Measurements from ENCODE around the gene ILF3.

ILF3 gene

DNA sequence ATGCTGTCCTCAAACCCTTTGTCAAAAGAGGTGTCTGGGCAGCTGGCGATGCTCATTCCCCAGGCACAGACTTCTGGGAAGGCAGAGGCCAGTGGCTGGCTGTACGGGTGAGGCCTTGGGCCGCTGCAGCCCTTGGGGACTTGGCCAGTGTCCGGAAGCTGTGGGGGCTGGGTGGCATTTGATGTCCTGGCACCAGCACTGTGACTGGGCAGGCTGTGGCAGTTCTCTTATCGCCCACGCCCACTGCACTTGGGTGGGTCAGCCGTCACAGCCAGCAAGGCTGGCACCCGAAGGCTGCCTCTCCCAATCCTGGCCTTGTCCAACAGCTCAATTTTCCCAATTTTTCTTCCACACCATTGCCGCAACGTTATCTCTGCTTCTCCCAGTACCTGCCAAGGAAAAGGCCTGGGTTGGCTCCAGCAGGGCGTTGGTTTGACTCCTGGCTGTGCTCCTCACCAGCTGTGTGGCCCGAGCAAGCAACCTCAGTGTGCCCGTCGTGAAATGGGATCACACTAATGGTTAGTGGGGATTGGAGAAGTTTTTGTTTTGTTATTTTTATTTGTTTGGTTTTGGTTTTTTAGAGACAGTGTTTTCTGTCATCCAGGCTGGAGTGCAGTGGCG lies 41.5 kb upstream of the ILF3 start:
- Histone ChIP-seq H3K79me2 (ENCODE audit: insufficient read depth, low read length) (peaks cover 15% of the 10 kb centered on the region), H3K4me2 (ENCODE audit: low read depth, low read length, poor library complexity, severe bottlenecking) (no peak overlapping the region), H3K36me3 (ENCODE audit: low read length) (no peaks in the 10 kb centered on the region), H3K9me2 (replicated peaks; ENCODE audit: insufficient read depth, low read length) (no peaks in the 10 kb centered on the region), H3K27ac (ENCODE audit: low read depth, low read length) (no peak overlapping the region), H2AFZ (ENCODE audit: low read depth, low read length, severe bottlenecking) (no peak overlapping the region), H3K9me3 (ENCODE audit: insufficient read depth, low read length) (no peaks in the 10 kb centered on the region), H3F3A (ENCODE audit: insufficient read depth) (no peaks in the 10 kb centered on the region), H3K27me3 (ENCODE audit: low read length) (no peaks in the 10 kb centered on the region), H4K20me1 (ENCODE audit: low read depth, low read length) (no peaks in the 10 kb centered on the region), H3K9ac (ENCODE audit: low read length) (no peak overlapping the region), H3K4me3 (ENCODE audit: insufficient read depth, low read length, poor library complexity, severe bottlenecking) (no peak overlapping the region)
- TF ChIP-seq, protein P1, sequence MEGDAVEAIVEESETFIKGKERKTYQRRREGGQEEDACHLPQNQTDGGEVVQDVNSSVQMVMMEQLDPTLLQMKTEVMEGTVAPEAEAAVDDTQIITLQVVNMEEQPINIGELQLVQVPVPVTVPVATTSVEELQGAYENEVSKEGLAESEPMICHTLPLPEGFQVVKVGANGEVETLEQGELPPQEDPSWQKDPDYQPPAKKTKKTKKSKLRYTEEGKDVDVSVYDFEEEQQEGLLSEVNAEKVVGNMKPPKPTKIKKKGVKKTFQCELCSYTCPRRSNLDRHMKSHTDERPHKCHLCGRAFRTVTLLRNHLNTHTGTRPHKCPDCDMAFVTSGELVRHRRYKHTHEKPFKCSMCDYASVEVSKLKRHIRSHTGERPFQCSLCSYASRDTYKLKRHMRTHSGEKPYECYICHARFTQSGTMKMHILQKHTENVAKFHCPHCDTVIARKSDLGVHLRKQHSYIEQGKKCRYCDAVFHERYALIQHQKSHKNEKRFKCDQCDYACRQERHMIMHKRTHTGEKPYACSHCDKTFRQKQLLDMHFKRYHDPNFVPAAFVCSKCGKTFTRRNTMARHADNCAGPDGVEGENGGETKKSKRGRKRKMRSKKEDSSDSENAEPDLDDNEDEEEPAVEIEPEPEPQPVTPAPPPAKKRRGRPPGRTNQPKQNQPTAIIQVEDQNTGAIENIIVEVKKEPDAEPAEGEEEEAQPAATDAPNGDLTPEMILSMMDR (IDR thresholded peaks at IDR 0.05; ENCODE audit: insufficient read depth, low read length, poor library complexity, severe bottlenecking) = no peak

- no peaks in the 10 kb centered on the region for H3F3A ChIP-seq (ENCODE audit: insufficient read depth)
- H3K4me2 ChIP-seq (ENCODE audit: low read depth, low read length, poor library complexity, severe bottlenecking) = no peak overlapping the region
- no peaks in the 10 kb centered on the region for H3K9me3 ChIP-seq (ENCODE audit: insufficient read depth, low read length)
- no peak overlapping the region for H3K27ac ChIP-seq (ENCODE audit: low read depth, low read length)
- no peaks in the 10 kb centered on the region for H3K27me3 ChIP-seq (ENCODE audit: low read length)
- no peaks in the 10 kb centered on the region for H3K9me2 ChIP-seq (replicated peaks; ENCODE audit: insufficient read depth, low read length)
- TF ChIP-seq, protein P1 (IDR thresholded peaks at IDR 0.05; ENCODE audit: insufficient read depth, low read length, poor library complexity, severe bottlenecking) = no peak
- no peak for TF ChIP-seq EZH2phosphoT487 (conservative IDR thresholded peaks at IDR 0.05; ENCODE audit: low read length)
- H3K4me3 ChIP-seq (ENCODE audit: insufficient read depth, low read length, poor library complexity, severe bottlenecking) = no peak overlapping the region
- peaks cover 6% of the 10 kb centered on the region for H3K79me2 ChIP-seq (ENCODE audit: insufficient read depth, low read length)
- H3K9ac ChIP-seq (ENCODE audit: low read length) = no peak overlapping the region
- no peaks in the 10 kb centered on the region for H4K20me1 ChIP-seq (ENCODE audit: low read depth, low read length)
- H3K36me3 ChIP-seq (ENCODE audit: low read length) = no peaks in the 10 kb centered on the region
- no peak overlapping the region for H2AFZ ChIP-seq (ENCODE audit: low read depth, low read length, severe bottlenecking)
These were observed 38.6 kb upstream of the ILF3 start for GRCh38 chr19:10615429-10616023.

DNA sequence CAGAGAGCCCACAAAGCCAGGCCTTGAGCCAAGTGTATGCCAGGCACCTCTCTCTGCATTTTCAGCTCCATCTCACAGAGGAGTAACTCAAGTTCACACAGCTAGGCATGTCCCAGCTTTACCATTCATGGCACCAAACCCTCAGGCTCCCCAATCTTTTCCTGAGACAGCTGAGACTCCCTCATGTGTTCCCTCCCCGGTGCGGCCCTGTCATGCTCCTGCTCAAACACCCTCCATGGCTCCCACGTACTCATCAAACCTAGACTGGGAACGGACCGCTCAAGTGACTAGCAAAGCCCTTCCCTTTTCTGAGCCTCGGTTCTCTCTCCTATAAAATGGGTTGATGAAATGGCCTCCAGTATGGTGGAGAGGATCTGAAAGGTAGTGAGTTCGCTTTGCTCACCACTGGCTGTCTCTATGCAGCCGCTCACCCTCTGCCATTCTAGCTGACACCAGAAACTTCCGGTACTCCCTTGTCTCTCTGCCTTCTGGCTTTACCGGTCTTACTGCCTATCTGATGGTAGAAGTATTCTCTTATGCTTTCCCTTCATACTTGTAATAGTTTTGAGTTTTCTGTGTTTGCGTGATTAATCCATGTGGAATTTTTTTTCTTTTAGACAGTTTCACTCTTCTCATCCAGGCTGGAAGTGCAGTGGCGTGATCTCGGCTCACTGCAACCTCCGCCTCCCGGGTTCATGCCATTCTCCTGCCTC lies 36.6 kb upstream of the ILF3 start:
- no peak overlapping the region for H3K4me3 ChIP-seq (ENCODE audit: insufficient read depth, low read length, poor library complexity, severe bottlenecking)
- no peaks in the 10 kb centered on the region for H3K9me2 ChIP-seq (replicated peaks; ENCODE audit: insufficient read depth, low read length)
- H3K36me3 ChIP-seq (ENCODE audit: low read length) = no peaks in the 10 kb centered on the region
- no peak overlapping the region for H3K4me2 ChIP-seq (ENCODE audit: low read depth, low read length, poor library complexity, severe bottlenecking)
- H3K27ac ChIP-seq (ENCODE audit: low read depth, low read length) = no peak overlapping the region
- H3F3A ChIP-seq (ENCODE audit: insufficient read depth) = no peaks in the 10 kb centered on the region
- H3K9me3 ChIP-seq (ENCODE audit: insufficient read depth, low read length) = no peaks in the 10 kb centered on the region
- no peak overlapping the region for H3K9ac ChIP-seq (ENCODE audit: low read length)
- no peaks in the 10 kb centered on the region for H4K20me1 ChIP-seq (ENCODE audit: low read depth, low read length)
- no peak overlapping the region for H2AFZ ChIP-seq (ENCODE audit: low read depth, low read length, severe bottlenecking)
- TF ChIP-seq EZH2phosphoT487 (conservative IDR thresholded peaks at IDR 0.05; ENCODE audit: low read length) = no peak
- TF ChIP-seq, protein P1 (IDR thresholded peaks at IDR 0.05; ENCODE audit: insufficient read depth, low read length, poor library complexity, severe bottlenecking) = no peak
- H3K79me2 ChIP-seq (ENCODE audit: insufficient read depth, low read length) = peaks cover 3% of the 10 kb centered on the region; the same call in 1 of the 2 replicates
- no peaks in the 10 kb centered on the region for H3K27me3 ChIP-seq (ENCODE audit: low read length)
